BLaER1 (cell line): ENCODE measurements around the gene ZNF512B.
"Not testable (repeated sequence)": the region's sequence is repeated elsewhere in the genome, so short reads cannot be mapped to it uniquely, and the experiment has no call there.

Source experiments
- H3K27ac ChIP-seq: shearing (Covaris generic); formaldehyde crosslinking; 2 replicates; pipeline ENCODE4 v1.8.1; 2022
- H3K27me3 ChIP-seq: shearing (Covaris generic); formaldehyde crosslinking; 2 replicates; pipeline ENCODE4 v1.8.1; 2022
- H3K36me3 ChIP-seq: shearing (Covaris generic); formaldehyde crosslinking; 2 replicates; pipeline ENCODE4 v1.8.1; 2022
- H3K4me1 ChIP-seq: shearing (Covaris generic); formaldehyde crosslinking; 2 replicates; pipeline ENCODE4 v1.8.1; 2022
- H3K4me2 ChIP-seq: shearing (Covaris generic); formaldehyde crosslinking; 2 replicates; pipeline ENCODE4 v1.8.1; 2022
- H3K4me3 ChIP-seq: shearing (Covaris generic); formaldehyde crosslinking; 2 replicates; pipeline ENCODE4 v1.8.1; 2022
- H3K9ac ChIP-seq: shearing (Covaris generic); formaldehyde crosslinking; 2 replicates; pipeline ENCODE4 v1.8.1; 2022
- H3K9me3 ChIP-seq: shearing (Covaris generic); formaldehyde crosslinking; 2 replicates; pipeline ENCODE4 v1.8.1; 2022
- H4K20me1 ChIP-seq: shearing (Covaris generic); formaldehyde crosslinking; 2 replicates; pipeline ENCODE4 v1.8.1; 2022
- Cebpa-rat ChIP-seq: shearing (Covaris generic); IDR thresholded peaks from 2 replicates; pipeline ENCODE4 v1.8.1; 2022

The ZNF512B gene

GRCh38 chr20:63969838-63970713 is at the start of gene ZNF512B:
TSS of gene ZNF512B (minus strand) at chr20:63969930. CDS start at chr20:63967950, 1,980 bp downstream.
- peak within 1 kb of the TSS; percentile 97 for H3K9ac ChIP-seq
- TF ChIP-seq Cebpa-rat, result no peak
- H3K9me3 ChIP-seq, result peaks cover 26% of the 10 kb centered on the region
- peak within 1 kb of the TSS; percentile 88 for H3K4me3 ChIP-seq
- peak within 1 kb of the TSS; percentile 97 for H3K4me2 ChIP-seq
- peaks cover 36% of the 10 kb centered on the region for H3K36me3 ChIP-seq
- no peaks in the 10 kb centered on the region for H4K20me1 ChIP-seq
- peak within 1 kb of the TSS; percentile 96 for H3K27ac ChIP-seq
- H3K4me1 ChIP-seq, result peaks cover 35% of the 10 kb centered on the region
- H3K27me3 ChIP-seq, result no peaks in the 10 kb centered on the region

DNA sequence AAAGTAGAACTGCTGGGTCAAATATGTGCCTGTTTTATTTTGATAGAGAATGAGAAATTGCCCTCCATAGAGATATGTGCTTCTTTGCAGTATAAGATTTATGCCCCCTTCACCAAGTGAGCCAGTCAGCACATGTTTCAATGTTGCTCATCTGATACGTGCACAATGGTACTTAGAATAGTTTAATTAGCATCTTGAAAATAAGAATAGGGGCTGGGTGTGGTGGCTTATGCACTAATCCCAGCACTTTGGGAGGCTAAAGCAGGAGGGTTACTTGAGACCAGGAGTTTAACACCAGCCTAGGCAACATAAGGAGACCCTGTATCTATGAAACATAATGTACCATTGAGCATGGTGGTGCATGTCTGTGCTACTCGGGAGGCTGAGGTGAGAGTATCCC is 45.9 kb upstream of the ZNF512B start:
- no peak overlapping the region for H3K9ac ChIP-seq
- H3K4me1 ChIP-seq, result peaks cover 15% of the 10 kb centered on the region
- peaks cover 6% of the 10 kb centered on the region for H3K9me3 ChIP-seq
- no peaks in the 10 kb centered on the region for H3K27me3 ChIP-seq
- H3K27ac ChIP-seq, result no peak overlapping the region
- no peak for TF ChIP-seq Cebpa-rat
- no peak overlapping the region for H3K4me3 ChIP-seq
- peaks cover 92% of the 10 kb centered on the region for H3K36me3 ChIP-seq
- H3K4me2 ChIP-seq, result no peak overlapping the region
- peaks cover 24% of the 10 kb centered on the region for H4K20me1 ChIP-seq

GRCh38 chr20:64012385-64013154 is 42.8 kb upstream of the ZNF512B start:
- not testable (repeated sequence) for H3K9ac ChIP-seq, H3K27ac ChIP-seq, H3K27me3 ChIP-seq, H3K4me2 ChIP-seq, H3K4me3 ChIP-seq, H3K9me3 ChIP-seq
- Histone ChIP-seq H3K36me3 (peaks cover 86% of the 10 kb centered on the region), H4K20me1 (peaks cover 54% of the 10 kb centered on the region), H3K4me1 (peaks cover 46% of the 10 kb centered on the region)

GRCh38 chr20:64011366-64011779 is 41.6 kb upstream of the ZNF512B start:
- H3K4me1 ChIP-seq, result peaks cover 58% of the 10 kb centered on the region
- no peak for TF ChIP-seq Cebpa-rat
- no peak overlapping the region for H3K4me3 ChIP-seq
- peaks cover 65% of the 10 kb centered on the region for H4K20me1 ChIP-seq
- H3K4me2 ChIP-seq, result no peak overlapping the region
- no peaks in the 10 kb centered on the region for H3K27me3 ChIP-seq
- peaks cover 6% of the 10 kb centered on the region for H3K9me3 ChIP-seq
- peaks cover 74% of the 10 kb centered on the region for H3K36me3 ChIP-seq
- no peak overlapping the region for H3K9ac ChIP-seq
- H3K27ac ChIP-seq, result no peak overlapping the region

DNA sequence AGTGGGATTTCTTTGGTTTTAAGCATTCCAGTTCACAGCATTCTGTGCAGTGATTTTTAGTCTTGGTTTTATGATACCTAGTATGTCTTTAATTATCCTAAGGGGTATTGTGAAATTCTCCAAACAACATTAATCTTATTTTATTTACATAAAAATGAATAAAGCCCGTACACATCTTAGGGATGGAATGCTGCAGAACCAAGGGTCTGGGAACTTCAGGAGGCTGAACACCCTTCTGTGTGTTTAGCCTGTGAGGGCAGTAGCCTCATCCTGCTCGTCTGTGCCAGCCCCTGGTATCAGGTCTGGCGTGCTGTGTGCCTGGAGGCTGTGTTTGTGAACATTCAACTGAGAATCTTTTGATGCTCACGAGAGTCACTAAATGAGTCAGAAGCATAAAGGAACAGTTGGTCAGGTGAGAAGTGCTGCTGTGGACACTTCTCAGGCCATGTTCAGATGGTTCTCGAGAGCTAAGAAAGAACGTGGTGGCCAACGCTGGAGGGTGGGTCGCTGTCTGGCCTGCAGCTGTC is 41.0 kb upstream of the ZNF512B start:
- Histone ChIP-seq H4K20me1 (peaks cover 67% of the 10 kb centered on the region), H3K4me3 (no peak overlapping the region), H3K9ac (no peak overlapping the region), H3K4me1 (peaks cover 64% of the 10 kb centered on the region), H3K27me3 (no peaks in the 10 kb centered on the region), H3K27ac (no peak overlapping the region), H3K36me3 (peaks cover 69% of the 10 kb centered on the region), H3K4me2 (peak overlapping the region; percentile 86), H3K9me3 (peaks cover 6% of the 10 kb centered on the region)
- no peak for TF ChIP-seq Cebpa-rat

- Histone ChIP-seq H4K20me1 (peaks cover 67% of the 10 kb centered on the region), H3K27me3 (no peaks in the 10 kb centered on the region), H3K4me2 (peak overlapping the region; percentile 86), H3K9me3 (peaks cover 6% of the 10 kb centered on the region), H3K4me3 (no peak overlapping the region), H3K9ac (no peak overlapping the region), H3K4me1 (peaks cover 73% of the 10 kb centered on the region), H3K36me3 (peaks cover 66% of the 10 kb centered on the region), H3K27ac (0 out of 2 replicates have a peak overlapping the region, but pooled peaks have one; percentile 23)
- no peak for TF ChIP-seq Cebpa-rat
Measured at GRCh38 chr20:64009811-64010387, 40.2 kb upstream of the ZNF512B start.

DNA sequence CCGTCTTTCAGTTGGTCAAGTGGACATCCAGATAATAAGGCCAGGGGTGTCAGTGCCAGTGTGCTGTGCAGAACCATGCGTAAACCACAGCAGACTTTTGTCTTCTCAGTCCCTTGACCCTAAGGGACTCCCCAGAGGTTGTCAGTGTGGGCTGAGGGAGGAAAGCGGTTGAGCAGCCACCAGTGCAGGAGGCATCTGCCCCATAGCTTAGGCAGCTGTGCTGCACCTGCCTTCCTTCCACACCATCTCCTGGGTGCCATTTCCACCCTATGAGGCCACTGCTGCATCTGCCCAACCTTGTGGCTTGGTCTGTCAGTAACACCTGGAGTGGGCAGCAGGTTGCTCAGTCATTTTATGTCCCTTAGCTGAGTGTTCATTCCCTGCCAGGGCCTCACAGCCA is 37.2 kb upstream of the ZNF512B start:
- H3K9me3 ChIP-seq, result peaks cover 6% of the 10 kb centered on the region
- H3K27ac ChIP-seq, result peak overlapping the region; percentile 82
- peak overlapping the region; percentile 86 for H3K4me2 ChIP-seq
- no peak for TF ChIP-seq Cebpa-rat
- H3K27me3 ChIP-seq, result no peaks in the 10 kb centered on the region
- peaks cover 85% of the 10 kb centered on the region for H4K20me1 ChIP-seq
- no peak overlapping the region for H3K4me3 ChIP-seq
- H3K9ac ChIP-seq, result no peak overlapping the region
- H3K36me3 ChIP-seq, result peaks cover 56% of the 10 kb centered on the region
- peaks cover 91% of the 10 kb centered on the region for H3K4me1 ChIP-seq

GRCh38 chr20:64006490-64006889 is 36.8 kb upstream of the ZNF512B start:
- Histone ChIP-seq H3K9me3 (peaks cover 5% of the 10 kb centered on the region), H3K36me3 (peaks cover 56% of the 10 kb centered on the region), H3K4me2 (peak overlapping the region; percentile 86), H3K4me3 (no peak overlapping the region), H3K9ac (no peak overlapping the region), H4K20me1 (peaks cover 87% of the 10 kb centered on the region), H3K27me3 (no peaks in the 10 kb centered on the region), H3K27ac (peak overlapping the region; percentile 82), H3K4me1 (peaks cover 95% of the 10 kb centered on the region)
- no peak for TF ChIP-seq Cebpa-rat

GRCh38 chr20:64005394-64005793 is 35.7 kb upstream of the ZNF512B start:
- Histone ChIP-seq H3K27me3 (no peaks in the 10 kb centered on the region), H3K27ac (peak overlapping the region; percentile 82), H3K4me3 (no peak overlapping the region), H3K9ac (peak overlapping the region; percentile 46; the same call in 1 of the 2 replicates), H3K36me3 (peaks cover 56% of the 10 kb centered on the region), H3K4me2 (peak overlapping the region; percentile 86), H3K4me1 (peaks cover 96% of the 10 kb centered on the region), H4K20me1 (peaks cover 88% of the 10 kb centered on the region), H3K9me3 (no peaks in the 10 kb centered on the region; the same call in 1 of the 2 replicates)
- 0 out of 2 replicates have a peak, but pooled peaks have one; percentile 12 for TF ChIP-seq Cebpa-rat
